OCI-LY7 (cell line): ENCODE data around the gene NAV3. TPM values are rescaled to one million over a fixed set of nuclear protein-coding genes. Genes with fewer than 3 reads are reported as not detected.

Experiments used
- BruUV-seq: library from RNA; stranded (reverse); fragments of 400-500 nt; replicated peaks from 2 replicates; lab custom pipeline; 2021; lab: Mats Ljungman, UMichigan
- CTCF ChIA-PET: fragments of 300-600 bp; sonication (Branson Sonifier 250); formaldehyde crosslinking; loops from one replicate; lab custom pipeline; 2022; ENCODE audit warnings: antibody characterized with exemption; ENCODE audit not compliant: unreplicated experiment; lab: Charles Lee
- POLR2A ChIA-PET: fragments of 300-600 bp; sonication (Branson Sonifier 250); formaldehyde crosslinking; loops from one replicate; lab custom pipeline; 2022; ENCODE audit warnings: antibody characterized with exemption; lab: Charles Lee
- DNase-seq: peaks from one replicate; pipeline ENCODE4 v3.0.0-alpha.2; 2015; ENCODE audit warnings: low spot score
- H2AFZ ChIP-seq: fragments of 200-600 bp; sonication (generic), shearing (Covaris generic); 2 replicates; pipeline ENCODE4 v1.6.1; 2014; ENCODE audit warnings: mild to moderate bottlenecking, antibody characterized with exemption, low read length, moderate library complexity
- H3K27ac ChIP-seq: fragments of 200-600 bp; sonication (generic); 2 replicates; pipeline ENCODE4 v1.5.1; 2014; ENCODE audit warnings: mixed run types, low read depth, mild to moderate bottlenecking, moderate library complexity, low read length, inconsistent platforms; ENCODE audit not compliant: poor library complexity, severe bottlenecking
- H3K36me3 ChIP-seq: fragments of 200-600 bp; sonication (generic); 2 replicates; pipeline ENCODE4 v1.6.1; 2014; ENCODE audit warnings: mild to moderate bottlenecking, antibody characterized with exemption, low read length, moderate library complexity, mixed read lengths; ENCODE audit not compliant: insufficient read depth
- H3K4me1 ChIP-seq: fragments of 200-600 bp; sonication (generic); 2 replicates; pipeline ENCODE4 v1.5.1; 2014; ENCODE audit warnings: mild to moderate bottlenecking, low read length; ENCODE audit not compliant: insufficient read depth, poor library complexity, severe bottlenecking
- H3K4me2 ChIP-seq: fragments of 200-600 bp; sonication (generic); 2 replicates; pipeline ENCODE4 v1.6.1; 2014; ENCODE audit warnings: mild to moderate bottlenecking, low read length
- H3K4me3 ChIP-seq: fragments of 200-600 bp; sonication (generic); 2 replicates; pipeline ENCODE4 v1.5.1; 2014; ENCODE audit warnings: mild to moderate bottlenecking, low read depth, low read length; ENCODE audit not compliant: poor library complexity, severe bottlenecking
- H3K79me2 ChIP-seq: fragments of 200-600 bp; sonication (generic); 2 replicates; pipeline ENCODE4 v1.6.1; 2016; ENCODE audit warnings: low read depth, mild to moderate bottlenecking, low read length, moderate library complexity, mixed read lengths; ENCODE audit not compliant: insufficient read depth
- H3K9me2 ChIP-seq: fragments of 200-600 bp; sonication (generic); 2 replicates; pipeline ENCODE4 v1.6.1; 2016; ENCODE audit warnings: mild to moderate bottlenecking, low read length, mixed read lengths; ENCODE audit not compliant: insufficient read depth
- H3K9me3 ChIP-seq: fragments of 200-600 bp; sonication (generic); 2 replicates; pipeline ENCODE4 v1.6.1; 2014; ENCODE audit warnings: mild to moderate bottlenecking, mixed run types, low read length, mixed read lengths
- H4K20me1 ChIP-seq: fragments of 200-600 bp; sonication (generic); 2 replicates; pipeline ENCODE4 v1.6.1; 2014; ENCODE audit warnings: mild to moderate bottlenecking, antibody characterized with exemption, low read length, moderate library complexity, mixed read lengths; ENCODE audit not compliant: insufficient read depth
- EZH2phosphoT487 ChIP-seq: fragments of 200-600 bp; sonication (generic); IDR thresholded peaks from 2 replicates; pipeline ENCODE4 v1.6.1; 2018; ENCODE audit warnings: low read depth, borderline replicate concordance, mild to moderate bottlenecking, mixed run types, antibody characterized with exemption, low read length, moderate library complexity, mixed read lengths
- intact Hi-C: fragments of 100-400 bp; cut with micrococcal nuclease; formaldehyde crosslinking; loops from one replicate; pipeline ENCODE4 v1.10.0; 2022; ENCODE audit not compliant: unreplicated experiment
- total RNA-seq, 2 experiments: library from RNA; depleted of rRNA in 1 of 2; stranded (reverse); fragments of >200 nt in 1 of 2; shearing (Covaris generic) in 1 of 2; gene quantifications; 2 replicates each; pipeline ENCODE4 v1.2.3, GENCODE V29; 2014 to 2022
- TF ChIP-seq, protein P1 (sequence below): fragments of 200-600 bp; sonication (generic); conservative IDR thresholded peaks from 2 replicates; pipeline ENCODE4 v1.5.1; 2014; ENCODE audit warnings: mild to moderate bottlenecking, antibody characterized with exemption, low read length, moderate library complexity, mixed read lengths

Gene NAV3
- total RNA-seq, 2 experiments from 2014 or later = 0.68 to 1.6 TPM

DNA sequence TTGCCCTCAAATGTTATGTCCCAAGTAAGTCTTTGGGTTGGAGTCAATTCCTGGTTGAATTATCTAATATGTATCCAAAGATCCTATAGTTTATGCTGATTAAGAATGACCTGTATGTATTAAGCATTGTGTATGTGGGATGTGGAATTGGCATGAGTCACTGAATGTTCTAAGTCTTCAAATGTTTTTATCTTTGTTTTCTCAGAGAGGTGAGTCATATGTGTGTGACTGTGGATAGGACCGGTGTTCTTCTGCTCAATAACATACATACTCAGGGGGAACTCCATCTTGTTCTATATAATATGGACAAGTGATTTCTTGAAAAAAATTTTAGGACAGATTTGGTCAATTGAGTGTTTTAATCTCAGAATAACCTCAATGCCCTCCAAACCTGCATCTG lies 57.9 kb downstream of the NAV3 start:
- Histone ChIP-seq H3K9me3 (no peaks in the 10 kb centered on the region), H2AFZ (peak overlapping the region; percentile 12; the same call in 1 of the 2 replicates), H3K4me2 (no peak overlapping the region), H3K9me2 (no peaks in the 10 kb centered on the region), H3K36me3 (no peaks in the 10 kb centered on the region; the same call in 1 of the 2 replicates), H3K79me2 (no peaks in the 10 kb centered on the region), H3K4me1 (peaks cover 5% of the 10 kb centered on the region), H3K27ac (no peak overlapping the region), H4K20me1 (no peaks in the 10 kb centered on the region), H3K4me3 (no peak overlapping the region)
- POLR2A ChIA-PET = no interaction called here
- no peak for TF ChIP-seq EZH2phosphoT487
- TF ChIP-seq, protein P1, sequence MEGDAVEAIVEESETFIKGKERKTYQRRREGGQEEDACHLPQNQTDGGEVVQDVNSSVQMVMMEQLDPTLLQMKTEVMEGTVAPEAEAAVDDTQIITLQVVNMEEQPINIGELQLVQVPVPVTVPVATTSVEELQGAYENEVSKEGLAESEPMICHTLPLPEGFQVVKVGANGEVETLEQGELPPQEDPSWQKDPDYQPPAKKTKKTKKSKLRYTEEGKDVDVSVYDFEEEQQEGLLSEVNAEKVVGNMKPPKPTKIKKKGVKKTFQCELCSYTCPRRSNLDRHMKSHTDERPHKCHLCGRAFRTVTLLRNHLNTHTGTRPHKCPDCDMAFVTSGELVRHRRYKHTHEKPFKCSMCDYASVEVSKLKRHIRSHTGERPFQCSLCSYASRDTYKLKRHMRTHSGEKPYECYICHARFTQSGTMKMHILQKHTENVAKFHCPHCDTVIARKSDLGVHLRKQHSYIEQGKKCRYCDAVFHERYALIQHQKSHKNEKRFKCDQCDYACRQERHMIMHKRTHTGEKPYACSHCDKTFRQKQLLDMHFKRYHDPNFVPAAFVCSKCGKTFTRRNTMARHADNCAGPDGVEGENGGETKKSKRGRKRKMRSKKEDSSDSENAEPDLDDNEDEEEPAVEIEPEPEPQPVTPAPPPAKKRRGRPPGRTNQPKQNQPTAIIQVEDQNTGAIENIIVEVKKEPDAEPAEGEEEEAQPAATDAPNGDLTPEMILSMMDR = no peak
- CTCF ChIA-PET = no interaction called here
- DNase-seq = no peak
- intact Hi-C loops = no loop called here
- BruUV-seq = no TSS peak

DNA sequence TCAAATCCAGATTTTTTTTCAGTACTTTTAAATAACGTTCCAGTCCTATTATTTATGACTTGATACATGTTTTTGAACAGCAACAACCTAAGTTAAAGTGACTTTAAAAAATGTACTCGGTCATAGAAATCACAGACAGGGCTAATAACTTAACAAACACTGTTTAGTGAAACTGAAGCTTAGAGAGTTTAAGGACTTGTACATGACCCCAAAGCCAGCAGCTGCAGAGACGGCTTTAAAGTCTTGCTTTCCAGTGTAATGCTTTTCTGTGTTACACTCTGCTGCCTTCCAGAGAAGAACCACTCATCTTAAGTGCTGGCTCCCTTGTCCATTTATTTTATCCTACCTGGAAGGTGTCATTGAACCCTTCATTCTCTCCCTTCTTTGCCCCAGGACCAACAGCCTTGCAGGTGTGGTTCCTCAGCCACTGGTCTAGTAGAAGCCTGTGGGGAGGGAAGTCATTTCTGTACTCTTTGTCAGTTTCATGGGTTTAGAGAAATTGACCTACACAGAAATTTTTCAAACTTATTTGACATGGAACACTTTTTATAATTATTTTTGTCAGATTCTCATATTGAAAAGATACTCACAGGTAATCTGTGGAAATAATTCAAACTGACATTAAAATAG lies 60.9 kb downstream of the NAV3 start:
- Histone ChIP-seq H3K9me2 (no peaks in the 10 kb centered on the region), H4K20me1 (no peaks in the 10 kb centered on the region), H3K4me2 (no peak overlapping the region), H3K79me2 (no peaks in the 10 kb centered on the region), H3K4me1 (peaks cover 27% of the 10 kb centered on the region), H3K27ac (no peak overlapping the region), H2AFZ (peak overlapping the region; percentile 51; the same call in 1 of the 2 replicates), H3K36me3 (no peaks in the 10 kb centered on the region; the same call in 1 of the 2 replicates), H3K4me3 (no peak overlapping the region), H3K9me3 (no peaks in the 10 kb centered on the region)
- no peak for TF ChIP-seq EZH2phosphoT487
- TF ChIP-seq, protein P1 = no peak
- no peak for DNase-seq
- POLR2A ChIA-PET = no interaction called here
- BruUV-seq = no TSS peak
- CTCF ChIA-PET = no interaction called here
- intact Hi-C loops = no loop called here

DNA sequence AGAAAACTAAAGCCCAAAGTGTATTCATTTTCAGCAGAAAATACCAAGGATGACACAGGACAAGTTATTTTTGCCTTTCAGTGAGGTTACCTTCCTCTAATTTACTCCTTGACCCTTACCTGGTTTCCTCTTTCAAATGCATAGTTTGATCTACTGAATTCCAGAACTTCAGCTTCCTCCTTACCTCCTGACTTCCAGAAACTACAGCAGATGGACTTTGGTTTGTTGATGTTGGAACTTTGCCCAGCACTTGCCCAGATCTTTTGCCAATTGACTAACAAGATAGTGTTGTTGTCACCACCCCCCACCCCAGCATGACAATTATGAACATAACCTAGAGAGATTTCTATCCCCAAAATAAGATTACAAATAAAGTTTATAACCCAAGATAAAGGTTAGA lies 63.2 kb downstream of the NAV3 start:
- no peaks in the 10 kb centered on the region for H4K20me1 ChIP-seq
- no peak for TF ChIP-seq EZH2phosphoT487
- TF ChIP-seq, protein P1 = no peak
- no peaks in the 10 kb centered on the region for H3K9me2 ChIP-seq
- H3K27ac ChIP-seq = no peak overlapping the region
- no peaks in the 10 kb centered on the region for H3K36me3 ChIP-seq
- H3K4me3 ChIP-seq = no peak overlapping the region
- H3K9me3 ChIP-seq = no peaks in the 10 kb centered on the region
- H2AFZ ChIP-seq = peak overlapping the region; percentile 59; the same call in 1 of the 2 replicates
- no peak overlapping the region for H3K4me2 ChIP-seq
- no peaks in the 10 kb centered on the region for H3K79me2 ChIP-seq
- POLR2A ChIA-PET = no interaction called here
- no peak for DNase-seq
- H3K4me1 ChIP-seq = peaks cover 33% of the 10 kb centered on the region
- intact Hi-C loops = no loop called here
- CTCF ChIA-PET = no interaction called here
- no TSS peak for BruUV-seq
